IMR-90 (cell line): ENCODE data around the gene PIGN. TPM values are rescaled to one million over a fixed set of nuclear protein-coding genes. Genes with fewer than 3 reads are reported as not detected.
A peak's percentile ranks its signal among the peaks of the same experiment; 100 is the strongest.

ENCODE experiments used
- ATAC-seq: fragments of 200-7000 bp; cut with Tn5 transposase; 2 replicates; pipeline ENCODE4 v1.9.1; 2020; ENCODE audit warnings: low read depth, mild to moderate bottlenecking, moderate library complexity
- BruUV-seq: library from RNA; stranded (reverse); fragments of 400-500 nt; replicated peaks from 2 replicates; lab custom pipeline; 2021; lab: Mats Ljungman, UMichigan
- CTCF ChIA-PET: fragments of 300-600 bp; formaldehyde crosslinking; extraction: SDS; loops from one replicate; lab custom pipeline; 2021; ENCODE audit warnings: antibody characterized with exemption; lab: Yijun Ruan, JAX
- POLR2A ChIA-PET: fragments of 300-600 bp; sonication (Branson Sonifier 250); formaldehyde crosslinking; loops from one replicate; lab custom pipeline; 2022; ENCODE audit warnings: antibody characterized with exemption; ENCODE audit not compliant: unreplicated experiment; lab: Charles Lee
- DNase-seq: peaks from one replicate; pipeline ENCODE4 v3.0.0; 2013
- H2AFZ ChIP-seq: replicated peaks from 2 replicates; pipeline ENCODE3; 2013; ENCODE audit warnings: low read length, mild to moderate bottlenecking; ENCODE audit not compliant: poor library complexity
- H2AK5ac ChIP-seq: 2 replicates; pipeline ENCODE4 v1.6.1; 2013; ENCODE audit warnings: low read depth, low read length, inconsistent platforms
- H2AK9ac ChIP-seq: replicated peaks from 2 replicates; pipeline ENCODE3; 2013; ENCODE audit warnings: mild to moderate bottlenecking, low read depth, low read length, moderate library complexity; ENCODE audit not compliant: poor library complexity
- H2BK120ac ChIP-seq: 2 replicates; pipeline ENCODE4 v1.6.1; 2013; ENCODE audit warnings: low read depth, low read length, inconsistent platforms
- H2BK15ac ChIP-seq: 3 replicates; pipeline ENCODE4 v1.6.1; 2013; ENCODE audit warnings: low read depth, low read length, inconsistent platforms
- H2BK20ac ChIP-seq: 2 replicates; pipeline ENCODE4 v1.6.1; 2013; ENCODE audit warnings: low read depth, mild to moderate bottlenecking, inconsistent platforms, low read length, moderate library complexity
- H2BK5ac ChIP-seq: 2 replicates; pipeline ENCODE4 v1.6.1; 2013; ENCODE audit warnings: mild to moderate bottlenecking, low read depth, low read length, inconsistent platforms; ENCODE audit not compliant: poor library complexity, severe bottlenecking
- H3K14ac ChIP-seq: replicated peaks from 2 replicates; pipeline ENCODE4 v1.6.1; 2013; ENCODE audit warnings: low read depth, low read length, inconsistent platforms
- H3K18ac ChIP-seq: 2 replicates; pipeline ENCODE4 v1.6.1; 2013; ENCODE audit warnings: low read depth, low read length, control low read depth
- H3K23ac ChIP-seq: 2 replicates; pipeline ENCODE4 v1.6.1; 2013; ENCODE audit warnings: low read depth, low read length, inconsistent platforms
- H3K27ac ChIP-seq: 2 replicates; pipeline ENCODE4 v1.5.1; 2013; ENCODE audit warnings: mild to moderate bottlenecking, control low read depth, low read length; ENCODE audit not compliant: insufficient read depth
- H3K27me3 ChIP-seq: 2 replicates; pipeline ENCODE4 v1.6.1; 2013; ENCODE audit warnings: low read length; ENCODE audit not compliant: control insufficient read depth, insufficient read depth
- H3K36me3 ChIP-seq: 2 replicates; pipeline ENCODE4 v1.6.1; 2013; ENCODE audit warnings: low read length, mixed read lengths; ENCODE audit not compliant: control insufficient read depth, insufficient read depth
- H3K4ac ChIP-seq: 2 replicates; pipeline ENCODE4 v1.6.1; 2013; ENCODE audit warnings: low read depth, low read length, inconsistent platforms
- H3K4me1 ChIP-seq: 2 replicates; pipeline ENCODE4 v1.6.1; 2013; ENCODE audit warnings: low read length, mixed read lengths; ENCODE audit not compliant: control insufficient read depth, insufficient read depth
- H3K4me2 ChIP-seq: 2 replicates; pipeline ENCODE4 v1.6.1; 2013; ENCODE audit warnings: low read depth, mild to moderate bottlenecking, control low read depth, low read length, moderate library complexity
- H3K4me3 ChIP-seq: 2 replicates; pipeline ENCODE4 v1.5.1; 2013; ENCODE audit warnings: low read depth, mild to moderate bottlenecking, control low read depth, low read length, moderate library complexity; ENCODE audit not compliant: insufficient read depth
- H3K56ac ChIP-seq: 2 replicates; pipeline ENCODE4 v1.6.1; 2013; ENCODE audit warnings: low read length, inconsistent platforms; ENCODE audit not compliant: insufficient read depth; ENCODE audit errors: extremely low read depth
- H3K79me1 ChIP-seq, 2 experiments: 2 replicates each; pipeline ENCODE4 v1.6.1; 2013; ENCODE audit warnings: low read length in 2 of 2, inconsistent platforms in 1 of 2, low read depth in 1 of 2
- H3K9ac ChIP-seq: 2 replicates; pipeline ENCODE4 v1.6.1; 2013; ENCODE audit warnings: low read depth, low read length, control low read depth
- H3K9me1 ChIP-seq: 2 replicates; pipeline ENCODE4 v1.6.1; 2013; ENCODE audit warnings: low read length, inconsistent platforms; ENCODE audit not compliant: insufficient read depth
- H3K9me3 ChIP-seq: 2 replicates; pipeline ENCODE4 v1.6.1; 2013; ENCODE audit warnings: low read length; ENCODE audit not compliant: control insufficient read depth, insufficient read depth
- H4K20me1 ChIP-seq: 2 replicates; pipeline ENCODE4 v1.6.1; 2013; ENCODE audit warnings: low read length, inconsistent platforms; ENCODE audit not compliant: insufficient read depth
- H4K5ac ChIP-seq: 2 replicates; pipeline ENCODE4 v1.6.1; 2013; ENCODE audit warnings: mild to moderate bottlenecking, low read depth, low read length, control low read depth
- H4K8ac ChIP-seq, 2 experiments: 2 replicates each; pipeline ENCODE4 v1.6.1; 2013; ENCODE audit warnings: low read depth in 2 of 2, low read length in 2 of 2, control low read depth in 1 of 2, inconsistent platforms in 1 of 2
- H4K91ac ChIP-seq: 2 replicates; pipeline ENCODE4 v1.6.1; 2013; ENCODE audit warnings: low read depth, low read length, inconsistent platforms; ENCODE audit not compliant: insufficient read depth
- BHLHE40 ChIP-seq: fragments of 150-350 bp; IDR thresholded peaks from 2 replicates; pipeline ENCODE4 v1.6.1; 2016; ENCODE audit warnings: mild to moderate bottlenecking, low read depth, low read length
- CEBPB ChIP-seq: IDR thresholded peaks from 2 replicates; pipeline ENCODE4 v1.6.1; 2012; ENCODE audit warnings: low read depth, low read length, improper control_type of control experiment
- CHD1 ChIP-seq: IDR thresholded peaks from 2 replicates; pipeline ENCODE4 v1.6.1; 2012; ENCODE audit warnings: low read depth, low read length, improper control_type of control experiment
- ELK1 ChIP-seq: fragments of 150-350 bp; IDR thresholded peaks from 2 replicates; pipeline ENCODE4 v1.6.1; 2016; ENCODE audit warnings: low read depth, mild to moderate bottlenecking, low read length, moderate library complexity, borderline replicate concordance
- FOS ChIP-seq: fragments of 150-350 bp; IDR thresholded peaks from 2 replicates; pipeline ENCODE4 v1.6.1; 2016; ENCODE audit warnings: low read depth, low read length
- MAZ ChIP-seq: IDR thresholded peaks from 2 replicates; pipeline ENCODE4 v1.6.1; 2012; ENCODE audit warnings: low read depth, mild to moderate bottlenecking, low read length, improper control_type of control experiment, moderate library complexity, borderline replicate concordance
- RAD21 ChIP-seq: IDR thresholded peaks from 2 replicates; pipeline ENCODE4 v1.6.1; 2012; ENCODE audit warnings: low read length, improper control_type of control experiment
- SMC3 ChIP-seq: fragments of 150-350 bp; IDR thresholded peaks from 2 replicates; pipeline ENCODE4 v1.6.1; 2016; ENCODE audit warnings: low read depth, mild to moderate bottlenecking, antibody characterized with exemption, low read length, moderate library complexity
- WGBS, 2 experiments: methylation state at CpG; one replicate each; pipeline versions ENCODE4 v1.1.5 to v1.1.7; 2013; ENCODE audit warnings: missing lambda C conversion rate in 2 of 2; ENCODE audit not compliant: insufficient read length in 1 of 2; ENCODE audit errors: extremely low coverage in 2 of 2; 5-methylcytosine and 5-hydroxymethylcytosine counted together
- dilution Hi-C: fragments of 300-500 bp; cut with HindIII; formaldehyde crosslinking; loops from one replicate; pipeline ENCODE4 v1.14.3; 2018; ENCODE audit warnings: low sequenced_read_pairs; ENCODE audit not compliant: unreplicated experiment
- in situ Hi-C: fragments of 300-500 bp; cut with MboI; formaldehyde crosslinking; loops from 3 replicates; pipeline ENCODE4 v1.14.3; 2019; ENCODE audit warnings: low sequenced_read_pairs, inconsistent platforms, mixed read lengths
- intact Hi-C: fragments of 100-400 bp; cut with micrococcal nuclease; formaldehyde crosslinking; loops from 2 replicates; pipeline ENCODE4 v1.10.0; 2022
- polyA plus RNA-seq, 3 experiments: library from polyadenylated mRNA; depleted of rRNA; stranded (reverse); fragments of >200 nt; gene quantifications; 2 replicates each; pipeline ENCODE4 v1.2.3, GENCODE V29; 2012; ENCODE audit warnings: low replicate concordance in 1 of 3
- total RNA-seq: library from RNA; depleted of rRNA; stranded (reverse); fragments of >200 nt; gene quantifications from 2 replicates; pipeline ENCODE4 v1.2.3, GENCODE V29; 2012
- TF ChIP-seq, protein P1 (sequence below): fragments of 150-350 bp; IDR thresholded peaks from 2 replicates; pipeline ENCODE4 v1.6.1; 2017; ENCODE audit warnings: mild to moderate bottlenecking, antibody characterized with exemption, low read length, low read depth
- TF ChIP-seq, protein P2 (sequence below): conservative IDR thresholded peaks from 2 replicates; pipeline ENCODE4 v1.5.1; 2012; ENCODE audit warnings: mild to moderate bottlenecking, low read depth, low read length, improper control_type of control experiment

PIGN gene
- total and polyA plus RNA-seq, 2 of the 4 experiments (the other 2 are of a cell fraction) = 9.0 to 17.9 TPM

DNA sequence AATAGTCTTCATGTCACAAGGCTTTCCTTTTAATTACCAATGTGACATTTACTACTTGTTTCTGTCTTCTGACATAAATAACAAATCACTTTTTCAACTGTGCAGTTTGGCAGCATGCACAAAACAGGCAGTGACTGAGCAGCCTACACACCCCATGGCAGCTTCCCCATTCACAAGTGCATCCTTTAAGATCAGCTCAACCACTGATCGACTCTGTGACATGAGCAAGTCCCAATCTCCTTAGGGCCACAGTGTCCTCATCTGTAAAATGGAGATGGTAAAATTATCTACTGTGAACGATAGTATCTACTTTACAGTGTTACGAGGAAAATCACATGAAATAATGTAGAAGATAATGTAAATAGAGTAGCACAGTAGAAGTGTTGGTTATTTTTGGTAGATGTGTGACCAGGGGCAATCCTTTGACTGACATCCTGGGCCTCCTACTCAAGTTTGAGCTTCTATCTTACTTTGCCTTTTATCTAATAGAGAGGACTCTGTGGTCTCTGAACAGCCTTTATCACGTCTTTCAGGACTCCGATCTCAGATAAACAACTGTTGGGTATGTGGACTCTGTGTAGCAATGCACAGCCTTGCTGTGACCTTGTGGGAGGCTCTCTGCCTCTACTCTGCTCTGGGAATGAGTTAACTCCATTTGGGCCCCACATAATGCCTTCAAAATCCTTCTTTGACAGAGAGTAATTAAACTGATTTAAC, 120.6 kb downstream of the PIGN start:
- no TSS peak for BruUV-seq
- H3K9me3 ChIP-seq = no peaks in the 10 kb centered on the region
- H4K5ac ChIP-seq = no peak overlapping the region
- H4K20me1 ChIP-seq = no peaks in the 10 kb centered on the region
- no peak overlapping the region for H3K56ac ChIP-seq
- no peaks in the 10 kb centered on the region for H3K27me3 ChIP-seq
- no peaks in the 10 kb centered on the region for H3K79me1 ChIP-seq
- TF ChIP-seq, protein P1, sequence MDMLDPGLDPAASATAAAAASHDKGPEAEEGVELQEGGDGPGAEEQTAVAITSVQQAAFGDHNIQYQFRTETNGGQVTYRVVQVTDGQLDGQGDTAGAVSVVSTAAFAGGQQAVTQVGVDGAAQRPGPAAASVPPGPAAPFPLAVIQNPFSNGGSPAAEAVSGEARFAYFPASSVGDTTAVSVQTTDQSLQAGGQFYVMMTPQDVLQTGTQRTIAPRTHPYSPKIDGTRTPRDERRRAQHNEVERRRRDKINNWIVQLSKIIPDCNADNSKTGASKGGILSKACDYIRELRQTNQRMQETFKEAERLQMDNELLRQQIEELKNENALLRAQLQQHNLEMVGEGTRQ = no peak
- no peak for TF ChIP-seq RAD21
- no peak for TF ChIP-seq SMC3
- TF ChIP-seq CEBPB = no peak
- no peak for TF ChIP-seq CHD1
- TF ChIP-seq, protein P2, sequence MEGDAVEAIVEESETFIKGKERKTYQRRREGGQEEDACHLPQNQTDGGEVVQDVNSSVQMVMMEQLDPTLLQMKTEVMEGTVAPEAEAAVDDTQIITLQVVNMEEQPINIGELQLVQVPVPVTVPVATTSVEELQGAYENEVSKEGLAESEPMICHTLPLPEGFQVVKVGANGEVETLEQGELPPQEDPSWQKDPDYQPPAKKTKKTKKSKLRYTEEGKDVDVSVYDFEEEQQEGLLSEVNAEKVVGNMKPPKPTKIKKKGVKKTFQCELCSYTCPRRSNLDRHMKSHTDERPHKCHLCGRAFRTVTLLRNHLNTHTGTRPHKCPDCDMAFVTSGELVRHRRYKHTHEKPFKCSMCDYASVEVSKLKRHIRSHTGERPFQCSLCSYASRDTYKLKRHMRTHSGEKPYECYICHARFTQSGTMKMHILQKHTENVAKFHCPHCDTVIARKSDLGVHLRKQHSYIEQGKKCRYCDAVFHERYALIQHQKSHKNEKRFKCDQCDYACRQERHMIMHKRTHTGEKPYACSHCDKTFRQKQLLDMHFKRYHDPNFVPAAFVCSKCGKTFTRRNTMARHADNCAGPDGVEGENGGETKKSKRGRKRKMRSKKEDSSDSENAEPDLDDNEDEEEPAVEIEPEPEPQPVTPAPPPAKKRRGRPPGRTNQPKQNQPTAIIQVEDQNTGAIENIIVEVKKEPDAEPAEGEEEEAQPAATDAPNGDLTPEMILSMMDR = no peak
- no peak for TF ChIP-seq ELK1
- TF ChIP-seq BHLHE40 = no peak
- no peak for TF ChIP-seq MAZ
- TF ChIP-seq FOS = no peak
- peaks cover 5% of the 10 kb centered on the region for H3K4me1 ChIP-seq
- in situ Hi-C loops (no loop called here), intact Hi-C loops (no loop called here), dilution Hi-C loops (no loop called here)
- no peak overlapping the region for H2BK5ac ChIP-seq
- H3K23ac ChIP-seq = no peak overlapping the region
- no peak overlapping the region for H2BK120ac ChIP-seq
- WGBS, 2 experiments = no CpG with 5 or more reads among the region's 5 CpGs
- no peak overlapping the region for H3K4me2 ChIP-seq
- no peak overlapping the region for H3K4me3 ChIP-seq
- ChIA-PET POLR2A (no interaction called here), CTCF (no interaction called here)
- DNase-seq (no peak), ATAC-seq (no peak)
- no peak overlapping the region for H2BK15ac ChIP-seq
- no peak overlapping the region for H3K27ac ChIP-seq
- H2BK20ac ChIP-seq = no peak overlapping the region
- no peak overlapping the region for H3K18ac ChIP-seq
- no peaks in the 10 kb centered on the region for H3K9me1 ChIP-seq
- H4K8ac ChIP-seq = no peak overlapping the region
- H2AK9ac ChIP-seq = no peak overlapping the region
- no peak overlapping the region for H3K14ac ChIP-seq
- no peak overlapping the region for H3K9ac ChIP-seq
- H2AFZ ChIP-seq = no peak overlapping the region
- no peak overlapping the region for H3K4ac ChIP-seq
- 0 out of 2 replicates have a peak overlapping the region, but pooled peaks have one; percentile 18 for H2AK5ac ChIP-seq
- no peak overlapping the region for H4K91ac ChIP-seq
- no peaks in the 10 kb centered on the region for H3K36me3 ChIP-seq
